DMS 273 treated with DMSO at 0.1 percent for 48 hours (cell line): ENCODE measurements around the gene OR7A10.
"Not testable (repeated sequence)": the region's sequence is repeated elsewhere in the genome, so short reads cannot be mapped to it uniquely, and the experiment has no call there.

Experiments used
- DNase-seq: peaks from one replicate; lab custom pipeline; 2025; lab: John Stamatoyannopoulos, UW

OR7A10 gene

DNA sequence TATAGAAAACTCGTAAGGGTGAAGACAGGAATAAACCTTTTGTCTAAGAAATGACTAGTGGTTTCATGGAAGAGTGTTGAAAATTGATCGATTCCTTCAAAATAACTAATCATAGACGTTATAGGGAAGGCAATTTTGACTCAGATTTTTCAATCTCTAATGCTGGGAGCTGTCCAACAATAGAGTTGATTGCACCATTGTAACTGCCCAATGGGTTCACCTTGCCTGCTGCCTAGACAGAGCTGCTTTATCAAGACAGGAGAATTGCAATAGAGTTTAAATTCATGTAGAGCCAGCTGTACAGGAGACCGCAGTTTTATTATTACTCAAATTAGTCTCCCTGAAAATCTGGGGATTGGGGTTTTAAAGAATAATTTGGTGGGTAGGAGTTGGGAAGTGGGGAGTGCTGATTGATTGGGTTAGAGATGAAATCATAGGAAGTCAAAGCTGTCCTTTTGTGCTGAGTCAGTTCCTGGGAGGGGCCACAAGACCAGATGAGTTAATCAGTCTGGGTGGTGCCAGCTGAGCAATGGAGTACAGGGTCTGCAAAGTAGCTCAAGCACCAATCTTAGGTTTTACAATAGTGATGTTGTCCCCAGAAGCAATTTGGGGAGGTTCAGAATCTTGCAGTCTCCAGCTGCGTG, 53.5 kb downstream of the OR7A10 start:
- no peak for DNase-seq

GRCh38 chr19:14792250-14792649, 56.5 kb downstream of the OR7A10 start:
- not testable (repeated sequence) for DNase-seq
